GM04504 (cell line): ENCODE data around the gene SMOC1.

Experiments
- DNase-seq: peaks from one replicate; pipeline ENCODE4 v3.0.0-alpha.2; 2012; ENCODE audit warnings: low read depth

The SMOC1 gene

DNA sequence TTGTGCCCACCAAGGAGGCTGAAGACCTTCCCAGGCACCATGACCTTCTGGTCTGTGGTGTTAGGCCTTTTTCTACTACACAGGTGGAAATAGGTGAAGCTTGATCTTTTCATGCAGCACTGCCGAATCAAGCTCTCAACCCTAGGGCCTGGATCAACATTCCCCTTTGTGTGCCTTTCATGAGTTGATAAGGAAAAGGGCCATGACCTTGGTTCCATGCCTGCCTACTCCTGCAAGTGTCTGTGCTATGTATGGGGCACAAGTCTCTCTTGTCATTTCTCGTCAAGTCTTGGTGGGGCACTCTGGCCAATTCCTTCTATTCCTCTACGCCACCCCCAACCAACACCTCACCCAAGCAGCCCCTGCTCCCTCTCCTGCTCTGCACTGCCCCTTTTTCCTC lies 155.0 kb downstream of the SMOC1 start:
- DNase-seq, result no peak

DNA sequence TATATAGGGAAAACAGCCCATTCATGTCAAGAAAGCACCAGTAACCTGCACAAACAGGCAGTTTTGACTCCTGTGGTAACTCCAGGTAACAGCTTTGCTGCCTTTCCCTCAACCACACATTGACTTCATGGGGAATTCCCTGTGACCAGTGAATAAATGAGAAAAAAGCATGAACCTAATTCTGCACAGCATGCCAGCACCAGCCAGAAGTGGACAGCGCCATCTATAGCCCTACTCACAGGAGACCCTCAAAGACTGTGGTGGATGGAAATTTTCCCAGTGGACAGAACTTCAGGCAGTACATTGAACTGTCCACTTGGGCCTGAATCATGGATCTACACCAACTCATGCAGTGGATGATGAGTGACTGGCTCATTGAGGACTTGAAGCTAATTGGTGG lies 157.4 kb downstream of the SMOC1 start:
- no peak for DNase-seq

DNA sequence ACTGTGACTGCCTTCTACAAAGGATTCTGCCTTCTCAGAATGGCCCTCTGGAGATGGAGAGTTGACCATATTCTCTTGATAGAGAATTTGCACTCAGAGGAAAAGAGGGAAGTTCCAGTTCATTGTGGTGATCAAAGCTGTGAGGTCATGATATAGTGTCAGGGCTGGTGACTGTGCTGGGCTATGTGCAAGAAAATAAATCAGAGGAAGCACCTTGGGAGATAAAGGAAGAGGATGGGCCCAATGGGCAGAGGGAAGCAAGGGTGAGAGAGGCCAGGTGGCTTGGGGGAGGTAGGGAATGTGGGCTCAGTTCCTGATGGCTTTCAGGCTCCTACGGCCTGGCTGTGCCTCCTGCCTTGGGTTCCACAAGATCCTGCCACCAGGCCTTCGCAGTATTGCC lies 163.8 kb downstream of the SMOC1 start:
- DNase-seq, result no peak

DNA sequence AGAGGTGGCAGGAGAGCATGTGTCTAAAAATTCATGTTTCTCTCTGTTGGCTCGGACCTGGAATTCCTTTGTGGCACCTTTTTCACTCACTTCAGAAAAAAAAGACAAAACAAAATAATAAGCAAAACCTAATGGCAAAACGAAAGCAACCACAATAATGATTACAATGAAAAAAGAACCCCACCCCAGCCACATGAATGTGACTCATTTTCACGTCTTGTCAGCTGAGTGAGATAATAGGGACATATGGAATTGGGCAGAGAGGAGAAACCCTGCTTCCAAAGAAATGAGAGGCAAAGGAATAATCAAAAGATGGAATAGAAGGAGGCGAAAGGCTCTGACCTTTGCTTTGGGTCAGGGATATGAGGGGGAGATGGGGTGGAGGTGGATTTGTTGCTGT lies 166.1 kb downstream of the SMOC1 start:
- DNase-seq, result no peak

DNA sequence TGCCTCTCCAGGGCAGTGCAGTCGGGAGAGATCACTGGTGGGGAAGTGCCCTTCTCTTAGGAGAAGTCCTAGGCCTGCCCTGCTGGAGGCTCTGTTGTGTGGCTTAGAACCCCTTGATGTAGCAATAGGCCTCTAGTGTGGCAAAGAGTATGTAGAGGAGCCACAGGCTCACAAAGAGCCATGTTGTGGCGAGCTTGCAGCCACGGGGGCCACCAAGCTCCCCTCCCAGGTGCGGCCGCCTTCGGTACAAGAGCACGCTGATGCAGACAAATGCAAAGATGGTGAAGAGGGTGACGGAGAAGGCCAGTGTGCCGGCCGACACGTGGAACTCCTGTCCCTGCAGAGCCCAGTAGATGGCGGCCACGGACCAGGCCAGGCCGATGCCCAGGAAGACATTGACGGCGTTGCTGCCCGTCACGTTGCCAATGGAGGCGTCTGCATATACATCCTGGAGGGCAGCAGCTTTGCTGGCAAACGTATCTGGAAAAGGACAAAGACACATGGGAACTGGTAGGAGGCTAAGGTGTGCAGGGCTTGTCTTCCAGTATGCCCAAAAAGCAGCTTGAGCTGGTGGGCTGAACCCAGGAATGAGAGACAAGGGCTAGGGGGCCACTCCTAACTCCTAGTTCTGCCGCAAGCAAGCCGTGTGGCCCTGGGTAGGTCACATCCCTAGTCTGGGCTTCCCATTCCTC lies 166.8 kb downstream of the SMOC1 start:
- no peak for DNase-seq

DNA sequence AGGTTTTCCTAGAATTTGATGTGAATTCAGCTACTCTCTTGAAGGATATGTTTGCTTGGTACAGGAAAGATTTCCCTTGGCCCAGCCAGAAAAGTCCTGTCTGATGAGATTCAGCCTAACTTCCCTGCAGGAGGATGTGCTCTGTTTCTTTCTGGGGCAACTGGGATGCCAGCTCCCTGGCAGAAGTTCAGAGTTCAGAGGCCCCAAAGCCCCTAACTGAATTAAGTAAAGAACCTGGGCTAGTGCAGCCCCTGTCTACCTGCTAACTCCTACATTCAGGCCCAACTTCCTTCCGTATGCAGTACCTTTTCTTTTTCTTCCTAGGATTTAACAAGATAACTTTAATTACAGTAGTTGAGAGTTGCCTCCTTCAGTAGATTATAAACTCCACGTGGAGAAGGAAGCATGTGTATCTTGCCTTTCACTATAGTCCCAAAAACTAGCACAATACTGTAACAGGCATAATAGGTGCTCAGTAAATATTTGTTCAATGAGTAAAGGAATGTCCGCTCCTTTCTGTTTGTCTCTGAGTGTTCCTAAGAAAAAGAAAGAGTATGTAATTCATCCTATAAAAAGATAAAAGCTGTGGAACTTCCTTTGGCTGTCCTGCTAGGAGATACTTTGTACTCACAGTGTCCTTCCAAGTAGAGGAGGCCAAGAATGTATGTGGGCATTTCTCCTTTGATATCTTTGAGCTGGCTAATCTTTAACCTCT lies 168.5 kb downstream of the SMOC1 start:
- no peak for DNase-seq

DNA sequence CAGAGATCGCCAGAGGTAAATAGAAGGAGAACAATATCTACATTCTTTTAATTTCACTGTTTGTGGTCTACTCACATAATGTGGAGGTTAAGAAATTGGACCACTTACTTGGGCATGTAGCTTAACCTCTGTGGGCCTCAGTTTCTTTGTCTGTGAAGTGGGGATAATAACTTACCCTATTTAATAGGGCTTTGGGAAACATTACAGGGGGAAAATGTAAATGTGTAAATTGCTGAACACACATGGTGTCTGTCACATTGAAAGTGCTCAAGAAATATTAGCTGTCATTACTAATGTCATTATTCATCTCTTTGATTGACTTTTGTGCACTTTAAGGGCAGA lies 169.1 kb downstream of the SMOC1 start:
- DNase-seq, result no peak

DNA sequence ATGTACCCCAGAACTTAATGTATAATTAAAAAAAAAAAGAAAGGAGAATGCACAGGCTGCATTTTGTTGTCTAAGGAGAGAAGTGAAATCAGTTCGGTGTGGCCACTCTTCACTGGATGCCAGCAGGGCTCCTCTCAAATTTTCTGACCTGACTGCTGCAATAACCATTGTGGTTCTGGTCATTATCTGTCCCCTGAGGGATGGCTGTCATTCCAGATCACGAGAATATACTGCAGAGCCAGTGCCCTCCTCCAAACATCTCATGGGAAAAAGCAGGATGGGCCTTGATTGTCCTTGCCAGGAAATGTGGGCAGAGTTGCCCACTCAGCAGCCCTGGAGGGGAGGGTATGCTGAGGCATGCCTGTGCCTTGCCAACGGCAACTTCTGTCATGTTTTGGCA lies 170.4 kb downstream of the SMOC1 start:
- DNase-seq, result no peak

DNA sequence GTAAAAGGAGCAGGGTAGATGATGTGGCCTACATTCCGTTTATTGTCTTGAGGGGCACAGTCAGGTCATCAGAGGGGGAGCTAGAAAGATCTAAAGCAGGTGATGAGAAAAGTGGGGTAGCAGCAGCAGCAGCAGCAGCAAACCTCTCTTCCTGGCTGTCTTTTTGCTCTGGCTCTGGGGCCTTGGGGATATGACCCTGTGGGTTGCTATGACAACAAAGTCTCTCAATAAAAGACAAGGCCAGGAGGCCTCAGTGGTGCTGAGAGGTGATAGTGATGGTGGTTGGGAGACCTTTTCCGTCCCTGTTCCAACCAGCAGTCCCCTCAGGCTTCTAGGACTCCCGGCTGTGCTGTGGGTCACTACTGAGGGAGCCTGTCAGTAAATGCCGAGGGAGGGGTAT lies 170.9 kb downstream of the SMOC1 start:
- DNase-seq, result no peak

DNA sequence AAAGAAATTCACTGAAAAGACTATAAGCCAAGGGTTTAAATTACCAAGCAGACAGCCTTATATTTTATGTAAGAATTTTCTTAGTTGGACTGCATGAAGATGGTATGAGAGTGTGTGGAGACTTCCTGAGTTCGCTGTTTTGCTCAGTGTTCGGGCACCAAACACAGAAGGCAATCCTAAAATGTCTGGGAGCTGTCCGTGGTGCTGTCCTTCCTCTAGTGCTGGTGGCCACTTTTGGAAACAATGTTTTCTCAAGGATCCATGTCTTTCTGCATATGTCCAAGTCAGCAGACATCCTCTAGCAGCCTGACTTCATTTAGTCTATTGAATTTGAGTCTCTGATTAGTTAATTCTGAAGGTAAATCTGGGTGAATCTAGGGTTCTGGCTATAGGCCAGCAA lies 173.8 kb downstream of the SMOC1 start:
- peak; percentile 1 for DNase-seq

DNA sequence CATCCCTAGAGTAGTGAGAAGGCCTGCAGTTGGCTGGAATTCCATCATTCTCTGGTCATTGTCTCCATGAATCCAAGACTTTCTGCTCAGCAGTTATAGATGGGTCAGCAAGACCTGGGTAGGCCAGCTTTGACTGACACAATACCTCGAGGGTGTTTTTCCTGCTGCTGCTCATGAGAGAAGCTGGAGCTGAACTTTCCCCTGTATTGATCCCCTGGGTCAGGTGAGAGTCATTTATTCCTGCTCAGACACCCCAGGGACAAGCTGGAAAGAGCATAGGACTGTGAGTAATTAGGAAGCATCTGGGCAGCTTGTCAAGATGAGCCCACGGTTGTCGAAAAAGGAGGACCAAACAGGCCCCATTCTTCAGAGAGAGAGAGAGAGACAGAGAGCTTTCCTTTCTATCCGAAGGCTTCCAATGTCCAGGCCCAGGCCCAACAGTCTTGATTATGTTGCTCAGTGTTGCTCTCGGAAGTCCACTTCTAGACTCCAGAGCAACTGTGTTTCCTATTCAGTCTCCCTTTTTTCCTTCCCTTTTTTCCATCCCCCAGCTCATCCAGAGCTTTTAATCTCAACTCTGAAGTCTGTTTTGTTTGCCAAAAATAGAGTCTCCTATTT lies 178.4 kb downstream of the SMOC1 start:
- no peak for DNase-seq

DNA sequence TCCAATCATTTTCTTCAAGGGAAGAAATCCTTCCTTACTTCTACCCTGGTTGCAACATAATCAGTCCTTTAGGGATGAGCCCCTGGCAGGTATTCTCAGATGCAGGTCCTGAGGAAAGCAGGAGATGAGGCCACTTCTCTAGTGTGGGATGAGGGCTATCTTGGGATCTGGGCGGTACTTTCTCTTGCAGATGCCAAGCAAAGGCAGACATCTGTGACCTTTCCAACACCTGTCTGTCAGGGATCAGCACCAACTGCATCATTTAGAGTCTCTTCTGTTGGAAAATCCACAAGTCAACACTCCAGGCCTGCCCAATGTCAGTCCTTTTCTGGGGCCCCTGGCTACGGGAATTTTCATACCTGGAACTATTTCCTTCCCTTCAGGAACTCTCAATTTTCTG lies 180.3 kb downstream of the SMOC1 start:
- DNase-seq, result no peak

DNA sequence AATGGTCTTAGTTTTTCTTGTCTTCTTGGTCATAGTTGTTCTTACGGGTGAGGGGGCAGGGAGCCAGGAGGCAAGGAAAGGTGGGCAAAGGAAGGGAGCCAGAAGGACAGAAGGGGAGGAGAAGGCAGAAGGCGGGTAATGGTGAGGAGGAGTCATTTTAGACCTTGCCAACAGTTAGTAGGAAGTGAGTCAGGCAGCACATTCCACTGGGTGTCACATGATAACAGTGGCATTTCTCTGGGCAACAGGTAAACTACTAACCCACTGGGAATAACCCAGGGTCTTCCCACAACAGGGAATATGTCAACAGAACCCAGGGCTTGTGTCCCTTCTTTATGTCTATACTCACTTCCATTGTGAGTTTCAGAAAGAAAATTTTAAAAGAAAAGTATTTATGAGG lies 181.9 kb downstream of the SMOC1 start:
- no peak for DNase-seq

DNA sequence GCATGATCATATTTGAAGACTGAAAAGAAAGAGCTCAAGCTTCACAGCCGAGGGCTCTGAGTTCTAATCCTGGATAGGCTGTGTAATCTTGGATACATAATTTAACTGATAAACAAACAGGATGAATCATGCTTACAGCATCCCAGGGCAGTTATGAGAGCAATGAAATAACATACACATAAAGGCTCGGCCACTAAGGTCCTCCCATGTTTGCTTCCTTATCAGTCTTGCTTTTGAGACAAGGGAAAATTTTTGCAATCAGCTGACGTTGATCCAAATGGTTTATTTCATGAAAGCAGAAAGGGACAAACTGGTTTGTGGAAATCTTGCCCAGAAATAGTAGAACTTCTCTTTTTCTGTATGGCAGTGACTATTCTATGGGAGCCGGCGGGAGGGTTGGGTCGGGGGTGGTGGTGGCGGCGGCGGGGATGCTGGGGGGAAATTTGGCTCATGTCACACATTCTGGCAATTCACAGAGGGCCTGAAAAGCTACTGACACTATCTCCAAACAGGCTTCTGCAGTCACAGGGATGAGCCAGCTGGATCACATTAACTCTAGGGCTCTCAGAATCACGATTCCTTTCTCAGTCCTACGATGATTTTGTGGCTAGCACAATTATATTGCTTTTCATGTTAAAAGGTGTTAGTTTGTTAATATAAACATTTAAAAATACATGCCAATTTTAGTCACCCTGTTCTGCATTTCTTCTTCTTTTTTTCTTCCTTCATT lies 185.1 kb downstream of the SMOC1 start:
- DNase-seq, result no peak

DNA sequence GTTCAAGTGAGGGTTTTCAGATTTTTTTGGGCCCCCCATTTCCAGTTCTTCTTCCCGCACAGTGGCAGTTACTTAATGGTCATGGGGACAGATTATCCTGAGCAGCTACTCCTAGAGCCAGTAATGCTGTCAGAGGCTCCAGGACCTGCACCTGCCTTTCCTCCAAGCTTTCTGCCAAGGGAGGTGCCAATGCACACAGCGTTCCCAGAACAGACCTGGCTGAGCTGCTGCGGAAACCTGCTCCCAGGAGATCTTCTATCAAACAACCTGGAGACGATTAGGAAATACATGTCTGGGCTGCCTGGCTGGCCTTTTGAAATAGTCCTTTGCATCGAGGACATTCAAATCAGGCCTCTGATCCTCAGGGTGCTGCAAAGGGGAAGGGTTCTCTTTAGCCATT lies 188.6 kb downstream of the SMOC1 start:
- no peak for DNase-seq

DNA sequence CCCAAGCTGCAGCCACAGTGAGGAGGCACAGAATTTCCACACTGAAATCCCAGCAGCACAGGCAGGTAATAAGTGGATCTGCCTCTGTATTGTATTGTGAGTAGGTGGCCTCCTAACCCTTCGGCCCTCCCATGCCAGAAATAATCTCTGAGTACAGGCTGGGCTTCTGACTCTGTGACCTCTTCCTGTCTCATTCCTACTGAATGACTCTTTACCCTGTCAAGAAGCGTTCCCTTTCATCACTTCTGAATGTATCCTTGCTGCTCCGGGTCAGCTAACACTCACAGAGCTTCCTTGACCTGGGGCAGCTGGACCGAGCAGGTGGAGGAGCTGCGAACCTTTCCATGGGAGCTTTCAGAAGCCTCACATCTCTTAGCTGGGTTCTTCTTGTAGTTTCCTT lies 190.0 kb downstream of the SMOC1 start:
- DNase-seq, result no peak

DNA sequence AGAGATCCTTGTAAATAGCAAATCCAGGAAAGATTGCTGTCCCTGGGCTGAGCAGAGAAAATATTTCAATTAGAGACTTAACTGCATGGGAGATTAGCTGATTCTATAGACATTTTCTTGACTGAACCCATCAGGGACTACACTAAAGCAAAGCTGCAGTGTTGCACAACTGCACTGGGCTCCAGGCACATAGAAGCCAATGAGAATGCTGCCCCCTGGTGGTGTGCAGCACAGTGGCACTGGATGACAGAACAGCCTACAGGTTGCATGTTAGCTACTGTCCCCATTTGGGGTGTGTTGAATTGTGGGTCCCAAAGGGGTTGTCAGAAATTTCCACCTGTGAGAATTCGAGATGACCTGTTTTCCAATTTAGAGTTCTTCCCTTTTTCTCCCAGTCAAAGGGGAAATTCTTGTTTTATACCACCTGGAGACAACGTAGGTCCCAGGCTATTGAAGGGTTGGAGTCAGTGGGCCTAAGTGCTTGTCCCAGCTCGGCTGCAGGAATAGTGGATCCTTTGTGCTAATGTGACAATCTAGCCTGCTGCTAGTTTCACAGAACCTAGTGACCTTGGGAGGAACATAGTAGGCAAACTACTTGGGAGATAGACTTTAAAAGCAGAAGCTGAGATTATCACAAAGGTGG lies 194.8 kb downstream of the SMOC1 start:
- DNase-seq, result no peak

DNA sequence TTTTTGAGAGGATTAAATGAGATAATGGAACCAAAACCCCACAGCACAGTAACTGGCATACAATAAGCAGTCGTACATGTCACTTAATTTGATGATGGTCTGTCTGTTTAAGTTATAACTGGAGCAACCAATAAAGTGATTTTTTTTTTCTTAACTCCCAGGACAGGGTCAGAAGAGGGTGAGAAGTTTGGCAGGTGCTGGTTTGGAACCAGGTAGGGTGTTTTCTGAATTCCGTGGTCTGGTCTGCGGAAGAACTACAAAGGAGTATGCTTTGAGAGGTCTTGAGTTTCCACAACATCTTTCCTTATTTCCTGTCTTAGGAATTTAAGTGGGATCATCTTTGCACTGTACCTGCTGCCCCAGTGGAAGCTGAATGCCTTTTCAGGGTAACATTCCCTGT lies 197.8 kb downstream of the SMOC1 start:
- no peak for DNase-seq

DNA sequence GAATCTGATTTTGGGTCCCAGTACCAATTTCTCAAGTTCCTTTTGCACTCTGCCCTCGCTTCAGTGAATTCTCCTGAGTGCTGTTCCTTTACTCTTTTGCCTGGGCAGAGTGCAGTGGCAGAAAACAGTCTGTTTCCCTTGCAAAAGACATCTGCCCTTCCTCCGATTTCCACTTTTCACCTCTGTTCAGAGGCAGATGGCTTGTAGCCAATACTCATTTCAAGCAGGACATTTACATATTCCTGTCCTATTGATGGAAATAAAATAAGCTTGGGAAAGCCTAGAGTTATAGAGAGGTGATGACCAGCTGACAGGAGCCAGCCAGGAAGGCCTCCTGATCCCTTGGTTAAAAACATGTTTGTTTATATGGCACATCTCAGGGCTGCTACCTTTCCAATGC lies 198.5 kb downstream of the SMOC1 start:
- no peak for DNase-seq

DNA sequence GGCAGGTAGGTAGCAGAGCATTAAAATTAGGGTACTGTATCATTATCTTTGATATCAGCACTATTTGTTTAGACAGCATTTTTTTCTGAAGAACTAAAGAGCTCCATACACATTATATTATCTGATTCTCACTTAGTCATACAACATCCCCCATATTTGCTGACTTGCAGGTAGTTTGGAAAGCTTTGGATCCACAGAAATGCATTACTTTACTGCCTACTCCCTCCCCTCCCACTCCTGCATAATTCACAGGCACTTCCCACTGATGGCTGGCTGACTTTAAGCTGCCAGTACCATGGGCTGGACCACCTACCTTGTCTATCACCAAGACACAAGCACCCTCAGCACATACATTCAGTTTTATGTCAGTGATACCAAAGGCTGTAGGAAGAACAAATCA lies 199.1 kb downstream of the SMOC1 start:
- DNase-seq, result no peak

DNA sequence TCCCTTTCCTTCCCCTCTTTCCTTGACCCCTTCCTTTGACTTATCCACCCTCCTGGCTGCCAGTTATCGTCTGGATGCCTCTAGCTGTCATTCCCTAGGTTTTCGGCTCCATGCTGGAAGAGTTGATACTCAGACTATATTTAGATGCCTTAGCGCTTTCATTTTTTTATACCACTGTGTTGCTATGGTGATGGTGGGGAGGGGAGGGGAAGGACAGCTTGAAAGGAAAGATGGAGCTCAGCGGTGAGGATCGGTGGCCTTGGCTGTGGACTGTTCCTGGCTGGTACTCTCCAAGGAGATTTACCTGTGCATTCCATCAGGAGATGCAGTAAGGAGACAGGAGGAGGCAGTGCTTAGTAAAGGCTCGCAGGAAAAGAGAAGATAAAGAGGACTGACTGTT lies 200.9 kb downstream of the SMOC1 start:
- DNase-seq, result no peak
